Stimulated activated CD4-positive, alpha-beta T cell treated with anti-CD3 and anti-CD28 coated beads, TNF-alpha, amount 100 ng/mL, for 4 hours (primary cell): ENCODE measurements around the gene VDR.
"Not testable (repeated sequence)": the region's sequence is repeated elsewhere in the genome, so short reads cannot be mapped to it uniquely, and the experiment has no call there.

Experiments used
- DNase-seq, 3 experiments: peaks; one replicate each; pipeline ENCODE4 v3.0.0-alpha.2; 2020; ENCODE audit warnings: low read depth in 3 of 3

VDR gene

DNA sequence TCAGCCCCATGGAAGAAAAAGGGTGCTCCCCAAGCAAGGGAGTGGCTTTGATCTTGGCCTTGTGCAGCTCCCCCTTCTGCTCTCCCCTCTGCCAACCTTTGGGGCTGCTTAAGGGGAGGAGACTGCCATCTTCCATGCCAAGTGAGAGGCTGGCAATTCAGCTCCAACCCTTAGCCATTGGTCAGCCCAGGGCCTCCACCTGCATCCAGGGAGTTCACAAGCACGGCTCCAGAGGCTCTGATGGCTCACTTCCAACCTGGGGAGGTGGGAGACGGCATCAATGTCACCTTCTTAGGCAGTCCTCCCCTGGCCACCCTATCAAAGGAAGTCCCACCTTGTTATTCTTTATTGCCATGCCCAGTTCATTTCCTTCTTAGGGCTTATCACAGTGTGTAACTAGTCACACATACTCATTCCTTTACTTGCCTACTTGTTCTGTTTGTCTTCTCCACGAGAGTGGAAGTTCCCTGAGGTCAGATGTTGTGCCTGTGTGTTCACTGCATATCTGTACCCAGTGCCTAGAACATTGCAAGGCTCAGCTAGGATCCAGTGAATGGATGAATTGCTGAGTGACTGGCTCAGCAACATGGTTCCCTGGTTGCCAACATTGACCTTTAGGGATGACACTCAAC, 90.1 kb downstream of the VDR start:
- DNase-seq, result no peak

DNA sequence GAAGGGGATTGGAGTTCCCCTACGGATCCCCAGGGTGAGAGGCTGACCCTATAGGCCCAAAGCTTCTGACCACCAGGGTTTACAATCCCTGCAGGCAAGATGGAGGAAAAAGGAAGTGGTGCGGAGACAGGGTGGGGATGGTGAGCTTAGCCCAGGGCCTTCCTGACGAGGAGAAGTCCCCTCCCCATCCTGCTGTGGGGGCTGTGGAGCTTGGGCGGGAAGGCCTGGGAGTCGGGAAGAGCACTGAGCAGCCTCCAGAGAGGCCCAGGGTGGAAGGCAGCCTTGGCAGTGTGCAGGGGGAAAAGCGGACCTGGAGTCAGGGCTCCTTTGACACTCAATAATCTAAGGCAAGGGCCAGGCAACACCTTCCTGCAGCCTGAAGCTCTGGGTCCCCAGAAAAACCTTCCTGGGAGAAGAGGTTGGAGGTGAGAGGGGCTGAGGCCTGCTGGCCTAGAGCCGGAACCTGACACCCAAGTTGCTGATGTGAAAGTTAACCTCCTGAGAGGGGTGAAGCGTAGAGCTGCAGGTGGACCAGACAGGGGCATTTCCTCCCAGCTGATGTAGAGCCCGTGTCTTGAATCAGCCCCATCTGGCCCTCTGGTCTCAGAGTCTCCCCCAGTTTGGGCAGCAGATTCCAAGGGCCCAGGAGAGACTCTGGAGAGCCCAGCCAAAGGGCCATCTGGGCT, 91.1 kb downstream of the VDR start:
- DNase-seq, result no peak

DNA sequence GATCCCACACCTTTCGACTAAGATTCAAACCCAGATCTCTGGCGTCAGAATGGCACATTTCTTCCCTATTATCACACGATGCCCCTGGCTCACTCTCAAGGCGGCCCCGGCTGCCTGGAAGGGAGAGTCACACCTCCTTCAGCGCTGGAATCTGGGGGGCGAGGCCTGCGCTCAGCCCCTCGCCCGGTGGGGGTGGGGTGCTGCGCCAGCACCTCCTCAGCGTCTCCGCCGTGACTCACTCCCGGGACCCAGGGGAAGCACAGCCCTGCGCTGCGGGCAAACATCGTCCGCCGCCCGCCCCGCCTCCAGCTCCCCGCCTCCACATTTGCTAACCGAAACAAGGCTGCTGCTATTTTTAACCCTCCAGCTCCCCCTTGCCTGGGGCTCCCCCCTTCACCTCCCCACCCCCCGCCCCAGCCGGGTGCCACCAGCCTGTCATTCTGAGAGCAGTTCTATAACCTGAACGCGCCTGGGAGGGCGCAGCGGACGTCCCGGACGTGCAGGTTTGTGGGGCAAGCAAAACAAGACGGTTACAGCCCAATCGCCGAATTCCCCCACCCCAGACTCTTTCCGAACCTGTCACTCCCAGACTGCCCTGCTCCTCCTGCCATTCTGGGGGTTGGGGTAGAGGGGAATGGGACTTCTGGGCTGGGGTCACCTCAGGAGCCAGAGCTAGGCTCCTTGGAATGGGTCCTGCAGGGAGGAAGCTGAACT, 91.8 kb downstream of the VDR start:
- DNase-seq, result peak; percentile 86 to 92 (median 90)

DNA sequence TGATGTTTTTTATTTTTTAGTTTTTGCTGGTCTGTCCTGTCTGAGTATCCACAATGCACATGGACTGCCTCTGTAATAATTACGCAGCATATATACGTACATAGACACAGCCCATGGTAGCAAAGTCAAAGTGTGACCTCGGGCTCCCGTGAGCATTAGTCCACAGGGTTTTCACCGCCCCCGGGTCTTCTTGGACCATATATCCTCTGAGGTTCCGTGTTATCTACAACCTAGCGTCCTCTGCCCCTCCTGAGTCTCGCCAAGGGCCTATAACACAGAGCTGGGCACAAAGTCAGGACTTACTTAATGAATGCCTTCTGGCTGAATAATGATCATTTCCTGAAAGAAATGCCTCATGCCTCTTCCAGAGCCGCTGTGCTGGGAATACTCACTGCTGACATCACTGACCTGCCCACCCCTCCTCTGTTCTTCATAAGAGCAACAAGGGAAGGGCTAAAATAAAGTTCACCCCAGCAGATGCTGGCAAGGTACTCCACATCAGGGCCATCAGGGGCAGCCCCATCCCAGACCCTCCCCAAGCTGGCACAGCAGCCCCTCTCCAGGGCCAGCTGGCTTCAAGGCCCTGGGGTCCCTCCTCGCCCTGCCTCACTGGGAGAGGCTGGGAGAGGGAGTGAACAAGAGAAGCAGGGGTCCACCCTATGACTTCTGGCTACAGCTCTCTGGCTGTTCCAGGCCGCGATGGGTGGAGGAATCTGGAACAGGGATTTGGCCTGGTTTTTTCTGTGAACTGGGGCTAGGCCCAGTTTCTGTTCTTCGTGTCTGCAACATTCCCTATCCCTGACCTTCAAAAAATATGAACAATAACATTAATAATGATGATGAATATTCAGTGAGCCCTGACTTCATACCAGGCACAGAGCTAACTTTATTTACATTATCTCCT, 93.0 kb downstream of the VDR start:
- no peak for DNase-seq

DNA sequence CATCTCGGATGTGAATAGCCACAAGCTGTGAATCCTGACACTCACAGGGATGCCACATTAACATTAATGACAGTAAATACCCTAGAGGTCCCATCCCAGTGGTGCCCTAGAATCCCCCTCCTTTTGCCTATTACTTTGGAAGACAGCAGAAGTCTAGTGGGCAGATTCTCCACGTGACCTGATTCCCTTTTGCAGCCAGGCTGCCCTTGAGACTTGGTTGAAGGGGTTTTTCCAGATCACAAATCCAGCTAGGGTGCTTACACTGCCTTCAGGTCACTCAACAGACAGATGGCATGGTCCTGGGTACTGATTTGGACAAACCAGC, 93.8 kb downstream of the VDR start:
- no peak for DNase-seq

DNA sequence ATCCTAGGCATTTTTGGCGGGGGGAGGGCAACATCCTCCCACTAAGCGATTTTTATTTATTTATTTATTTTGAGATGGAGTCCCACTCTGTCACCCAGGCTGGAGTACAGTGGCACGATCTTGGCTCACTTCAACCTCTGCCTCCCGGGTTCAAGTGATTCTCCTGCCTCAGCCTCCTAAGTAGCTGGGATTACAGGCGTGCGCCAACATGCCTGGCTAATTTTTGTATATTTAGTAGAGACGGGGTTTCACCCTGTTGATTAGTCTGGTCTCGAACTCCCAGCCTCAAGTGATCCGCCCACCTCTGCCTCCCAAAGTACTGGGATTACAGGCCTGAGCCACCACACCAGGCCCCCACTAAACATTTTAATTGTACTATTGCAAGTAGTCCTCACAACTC, 95.3 kb downstream of the VDR start:
- DNase-seq, result not testable (repeated sequence)

- no peak for DNase-seq
These were observed 96.0 kb downstream of the VDR start for GRCh38 chr12:47808574-47809365.

GRCh38 chr12:47808050-47808449, 96.7 kb downstream of the VDR start:
- peak in 2 of 3 experiments; percentile 51 to 70 for DNase-seq

- DNase-seq, result no peak
These were observed 97.5 kb downstream of the VDR start for GRCh38 chr12:47807338-47807737.

GRCh38 chr12:47805417-47805816, 99.4 kb downstream of the VDR start:
- no peak for DNase-seq

DNA sequence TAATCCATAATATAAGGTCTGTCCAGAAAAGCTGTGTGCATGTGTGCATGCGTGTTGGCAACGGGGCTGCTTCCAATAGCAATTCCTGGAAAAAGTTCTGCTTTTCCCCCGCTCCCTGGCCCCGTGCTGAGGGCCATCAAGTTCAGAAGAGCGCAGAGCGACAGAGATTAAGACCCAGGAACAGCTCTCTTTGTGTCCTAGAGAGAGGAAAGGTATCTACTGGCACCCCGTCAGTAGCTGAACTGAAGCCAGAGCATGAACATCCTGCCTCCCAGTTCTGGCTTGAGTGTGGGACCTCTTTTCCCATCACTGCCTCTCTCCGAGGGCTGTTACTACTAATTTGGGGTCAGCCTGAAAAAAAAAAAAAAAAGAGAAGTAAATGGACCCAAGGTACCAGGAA, 100.6 kb downstream of the VDR start:
- DNase-seq, result no peak

- DNase-seq, result no peak
These were observed 101.5 kb downstream of the VDR start for GRCh38 chr12:47803191-47803875.

DNA sequence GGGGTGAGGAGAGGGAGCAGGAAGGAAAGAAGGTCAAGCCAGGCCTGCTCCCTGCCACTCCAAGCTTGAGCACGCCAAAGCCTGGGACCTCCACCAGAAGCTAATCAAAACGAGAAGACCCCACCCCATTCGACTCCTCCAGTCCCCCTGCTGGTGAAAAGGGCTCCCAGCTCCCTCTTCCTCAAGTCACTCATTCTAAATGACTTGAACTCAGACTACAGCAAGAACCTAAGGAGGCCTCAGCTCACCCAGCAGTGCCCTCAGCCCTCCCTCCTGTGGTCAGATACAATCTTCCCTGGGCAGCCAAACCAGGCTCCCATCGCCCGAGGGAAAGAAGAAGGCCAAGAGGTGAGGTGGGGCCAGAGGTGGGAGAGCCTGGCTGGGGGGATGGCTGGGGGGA, 102.5 kb downstream of the VDR start:
- DNase-seq, result no peak

DNA sequence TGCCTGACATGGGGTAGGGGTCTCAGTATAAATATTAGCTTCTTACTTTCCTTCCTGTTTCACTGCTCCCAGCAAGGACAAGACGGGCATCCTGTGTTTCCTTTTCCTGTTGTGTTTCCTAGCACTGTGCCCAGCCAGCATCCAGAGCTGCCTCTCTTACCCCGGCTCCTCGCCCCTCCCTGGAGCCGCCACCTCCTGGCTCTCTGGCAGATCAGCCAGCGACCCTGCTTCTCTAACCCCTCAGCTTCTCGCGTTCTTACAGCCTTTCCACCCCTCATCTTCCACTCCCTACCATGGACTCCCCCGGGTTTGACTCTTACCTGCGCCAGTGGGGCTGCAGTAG, 102.9 kb downstream of the VDR start:
- no peak for DNase-seq

GRCh38 chr12:47801170-47801903, 103.5 kb downstream of the VDR start:
- no peak for DNase-seq

GRCh38 chr12:47800582-47800981, 104.2 kb downstream of the VDR start:
- no peak for DNase-seq

DNA sequence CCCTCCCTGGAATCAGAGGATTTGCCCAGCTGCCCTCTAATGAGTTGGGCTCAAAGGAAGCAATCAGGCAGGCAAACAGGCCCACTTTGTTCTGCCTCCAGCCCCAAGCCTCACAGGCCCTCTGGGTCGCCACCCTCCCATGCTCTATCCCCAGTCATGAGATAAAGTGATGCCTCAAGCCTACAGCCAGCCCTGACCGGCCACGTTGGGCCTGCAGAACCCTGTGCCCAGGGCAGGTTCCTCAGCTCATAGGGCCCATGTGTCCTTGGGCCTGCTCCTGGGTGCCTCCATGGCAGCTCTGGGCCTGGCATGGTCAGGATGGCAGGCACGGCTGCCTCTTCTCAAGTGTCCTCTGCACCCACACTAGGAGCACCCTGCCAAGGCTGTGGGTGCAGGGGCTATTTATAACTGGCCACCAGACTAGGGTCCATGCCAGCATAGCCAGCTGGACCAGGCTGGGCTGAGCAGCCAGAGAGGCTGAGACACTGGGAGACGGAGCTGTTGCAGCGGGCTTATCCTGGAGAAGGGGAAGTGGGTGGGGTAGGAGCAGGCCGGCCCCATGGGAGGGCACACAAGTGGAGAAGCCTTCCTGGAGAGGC, 105.3 kb downstream of the VDR start:
- DNase-seq, result no peak

GRCh38 chr12:47798382-47798948, 106.3 kb downstream of the VDR start:
- DNase-seq, result no peak

- no peak for DNase-seq
These were observed 107.4 kb downstream of the VDR start for GRCh38 chr12:47797441-47797840.
